Stimulated activated CD4-positive, alpha-beta T cell treated with anti-CD3 and anti-CD28 coated beads, Interleukin-1b, Interleukin-23, amount 100 ng/mL, for 1 hour (primary cell): ENCODE results near the gene B4GALNT1.
"Not testable (repeated sequence)": the region's sequence is repeated elsewhere in the genome, so short reads cannot be mapped to it uniquely, and the experiment has no call there.

Experiments used
- DNase-seq, 2 donors: peaks; one replicate each; pipeline ENCODE4 v3.0.0-alpha.2; 2020; ENCODE audit warnings: low read depth in 2 of 2

The B4GALNT1 gene

GRCh38 chr12:57620936-57621496 lies 12.0 kb downstream of the B4GALNT1 start:
- DNase-seq = no peak

- no peak for DNase-seq
These were observed 12.6 kb downstream of the B4GALNT1 start for GRCh38 chr12:57620245-57620935.

GRCh38 chr12:57619434-57620244 lies 13.4 kb downstream of the B4GALNT1 start:
- no peak for DNase-seq

- no peak for DNase-seq
These were observed 14.0 kb downstream of the B4GALNT1 start for GRCh38 chr12:57618966-57619433.

- not testable (repeated sequence) for DNase-seq
These were observed 14.6 kb downstream of the B4GALNT1 start for GRCh38 chr12:57618431-57618830.

- no peak for DNase-seq
These were observed 15.1 kb downstream of the B4GALNT1 start for GRCh38 chr12:57617942-57618341.

- DNase-seq = no peak
These were observed 16.5 kb downstream of the B4GALNT1 start for GRCh38 chr12:57616383-57617101.

GRCh38 chr12:57615637-57616036 lies 17.4 kb downstream of the B4GALNT1 start:
- no peak for DNase-seq

- DNase-seq = no peak
These were observed 18.0 kb downstream of the B4GALNT1 start for GRCh38 chr12:57614948-57615500.

- DNase-seq = no peak
These were observed 18.6 kb downstream of the B4GALNT1 start for GRCh38 chr12:57614178-57614947.

GRCh38 chr12:57613427-57614109 lies 19.4 kb downstream of the B4GALNT1 start:
- DNase-seq = no peak

GRCh38 chr12:57612711-57613426 lies 20.1 kb downstream of the B4GALNT1 start:
- no peak for DNase-seq

- DNase-seq = no peak
These were observed 20.9 kb downstream of the B4GALNT1 start for GRCh38 chr12:57611827-57612710.

- DNase-seq = no peak
These were observed 21.7 kb downstream of the B4GALNT1 start, which contains the start of gene ARHGEF25 for GRCh38 chr12:57611108-57611826. Gene ARHGEF25 (plus strand): TSS chr12:57611435. CDS start chr12:57611895, 460 bp downstream.

- no peak for DNase-seq
These were observed 22.4 kb downstream of the B4GALNT1 start for GRCh38 chr12:57610554-57611107.

- DNase-seq = no peak
These were observed 23.0 kb downstream of the B4GALNT1 start for GRCh38 chr12:57609781-57610553.
